Esophagus squamous epithelium (tissue), 5 donors: Measurements from ENCODE around the gene GIGYF2. TPM values are rescaled to one million over a fixed set of nuclear protein-coding genes. Genes with fewer than 3 reads are reported as not detected.

Experiments
- DNase-seq: peaks from one replicate; lab custom pipeline; 2025; lab: John Stamatoyannopoulos, UW
- H3K27ac ChIP-seq, 4 donors: fragments of 200-600 bp; sonication (generic); one replicate each; pipeline ENCODE4 v1.5.1; 2016 to 2019; ENCODE audit warnings: mild to moderate bottlenecking in 1 of 4
- H3K27me3 ChIP-seq, 4 donors: fragments of 200-600 bp; sonication (generic); 1 replicate in 3 of 4; 2 replicates in 1 of 4; pipeline versions ENCODE4 v1.5.1 to v1.6.0; 2017 to 2021; ENCODE audit warnings: antibody characterized with exemption in 1 of 4
- H3K36me3 ChIP-seq, 3 donors: fragments of 200-600 bp; sonication (generic); one replicate each; pipeline ENCODE4 v1.5.1; 2016 to 2019
- H3K4me1 ChIP-seq, 3 donors: fragments of 200-600 bp; sonication (generic); one replicate each; pipeline ENCODE4 v1.5.1; 2017 to 2019
- H3K4me3 ChIP-seq, 4 donors: fragments of 200-600 bp; sonication (generic); 1 replicate in 3 of 4; 2 replicates in 1 of 4; pipeline ENCODE4 v1.5.1; 2016 to 2019; ENCODE audit warnings: mild to moderate bottlenecking in 2 of 4, moderate library complexity in 1 of 4
- H3K9me3 ChIP-seq, 3 donors: fragments of 200-600 bp; sonication (generic); one replicate each; pipeline ENCODE4 v1.5.1; 2016 to 2019
- CTCF ChIP-seq, 6 experiments: fragments of 450-650 bp in 4 of 6; fragments of 200-600 bp in 2 of 6; sonication (generic) in 2 of 6; IDR thresholded peaks; one replicate each; pipeline ENCODE4 v1.5.1; 2016 to 2019; ENCODE audit warnings: antibody characterized with exemption in 6 of 6, mild to moderate bottlenecking in 4 of 6, moderate library complexity in 4 of 6
- POLR2A ChIP-seq, 4 donors: fragments of 450-650 bp; IDR thresholded peaks; one replicate each; pipeline ENCODE4 v1.6.1; 2017; ENCODE audit warnings: antibody characterized with exemption in 4 of 4, mild to moderate bottlenecking in 4 of 4, moderate library complexity in 3 of 4
- WGBS, 2 donors: methylation state at CpG; one replicate each; pipeline ENCODE4 v1.1.5; 2018; 5-methylcytosine and 5-hydroxymethylcytosine counted together
- intact Hi-C: fragments of 100-400 bp; cut with DNase I; formaldehyde crosslinking; loops from one replicate; pipeline ENCODE4 v1.15.0; 2022
- total RNA-seq, 4 donors: library from RNA; depleted of rRNA; stranded (reverse); fragments of >200 nt; gene quantifications; one replicate each; pipeline ENCODE4 v1.1.0, GENCODE V29; 2016
- donor health status: DM: yes; HTN: yes; CAD: no.

The GIGYF2 gene
- total RNA-seq, 4 donors from 2014 or later: 48.7 to 79.0 (median 62.0) TPM

- H3K4me3 ChIP-seq: no peak overlapping the region
- intact Hi-C loops: no loop called here
- no peaks in the 10 kb centered on the region for H3K4me1 ChIP-seq
- 89 to 90% methylated on average over 5 of the region's 5 CpGs for WGBS, 2 donors
- no peaks in the 10 kb centered on the region for H3K9me3 ChIP-seq
- no peak overlapping the region for H3K27ac ChIP-seq
- H3K27me3 ChIP-seq: no peaks in the 10 kb centered on the region
- peaks cover 0 to 97% (median 29%) of the 10 kb centered on the region in 3 donors for H3K36me3 ChIP-seq
- DNase-seq: no peak
- TF ChIP-seq CTCF (IDR thresholded peaks at IDR 0.05) (no peak), POLR2A (IDR thresholded peaks at IDR 0.05) (no peak)
These were observed 112.4 kb downstream of the GIGYF2 start for GRCh38 chr2:232809349-232810124.

- WGBS, 2 donors: 86 to 93% methylated on average over 1 of the region's 1 CpG
- intact Hi-C loops: no loop called here
- DNase-seq: no peak
- no peak overlapping the region for H3K27ac ChIP-seq
- H3K27me3 ChIP-seq: no peaks in the 10 kb centered on the region
- H3K4me3 ChIP-seq: no peak overlapping the region
- H3K4me1 ChIP-seq: no peaks in the 10 kb centered on the region
- peaks cover 0 to 100% (median 29%) of the 10 kb centered on the region in 3 donors for H3K36me3 ChIP-seq
- no peak for TF ChIP-seq POLR2A (IDR thresholded peaks at IDR 0.05)
- TF ChIP-seq CTCF (IDR thresholded peaks at IDR 0.05): no peak
- H3K9me3 ChIP-seq: no peaks in the 10 kb centered on the region
These were observed 113.3 kb downstream of the GIGYF2 start for GRCh38 chr2:232810444-232810843.

DNA sequence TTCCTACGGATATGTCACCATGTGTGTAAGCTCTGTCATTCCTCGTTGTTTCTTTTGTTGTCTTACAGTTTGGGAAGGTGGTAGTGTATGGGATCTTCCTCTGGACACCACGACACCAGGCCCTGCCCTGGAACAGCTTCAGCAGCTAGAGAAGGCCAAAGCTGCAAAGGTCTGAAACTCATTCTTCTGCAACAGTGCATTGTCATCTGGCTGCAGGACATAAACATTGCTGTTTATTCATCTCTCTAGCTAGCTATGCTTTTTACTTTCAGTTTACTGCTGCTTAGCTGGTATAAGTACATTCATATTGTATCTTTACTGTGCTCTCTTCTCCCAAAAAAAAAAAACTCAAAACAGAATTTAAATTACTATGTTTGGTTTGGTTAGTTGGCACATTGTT, 118.4 kb downstream of the GIGYF2 start:
- WGBS, 2 donors: 83 to 97% methylated on average over 3 of the region's 3 CpGs
- DNase-seq: no peak
- no peaks in the 10 kb centered on the region for H3K27me3 ChIP-seq
- intact Hi-C loops: no loop called here
- H3K27ac ChIP-seq: no peak overlapping the region
- no peaks in the 10 kb centered on the region for H3K4me1 ChIP-seq
- no peaks in the 10 kb centered on the region for H3K9me3 ChIP-seq
- H3K36me3 ChIP-seq: peaks cover 0 to 100% (median 12%) of the 10 kb centered on the region in 3 donors
- H3K4me3 ChIP-seq: no peak overlapping the region
- TF ChIP-seq POLR2A (IDR thresholded peaks at IDR 0.05) (no peak), CTCF (IDR thresholded peaks at IDR 0.05) (no peak)

DNA sequence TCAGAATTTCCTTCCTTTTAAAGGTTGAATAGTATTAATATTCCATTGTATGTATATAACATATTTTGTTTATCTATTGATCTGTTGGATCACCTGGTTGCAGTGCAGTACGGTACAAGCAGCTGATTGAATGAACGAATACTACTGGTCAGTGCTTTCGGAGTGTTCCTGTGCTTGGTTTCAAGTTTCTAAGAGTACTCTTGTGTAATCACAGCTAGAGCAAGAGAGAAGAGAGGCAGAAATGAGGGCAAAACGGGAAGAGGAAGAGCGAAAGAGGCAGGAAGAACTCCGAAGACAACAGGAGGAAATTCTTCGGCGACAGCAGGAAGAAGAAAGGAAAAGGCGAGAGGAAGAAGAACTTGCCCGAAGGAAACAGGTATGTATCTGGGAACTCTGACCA, 119.5 kb downstream of the GIGYF2 start:
- intact Hi-C loops: no loop called here
- no peak for TF ChIP-seq CTCF (IDR thresholded peaks at IDR 0.05)
- no peak for DNase-seq
- Histone ChIP-seq H3K27me3 (no peaks in the 10 kb centered on the region), H3K36me3 (peaks cover 0 to 100% (median 12%) of the 10 kb centered on the region in 3 donors), H3K9me3 (no peaks in the 10 kb centered on the region), H3K4me1 (no peaks in the 10 kb centered on the region), H3K4me3 (no peak overlapping the region), H3K27ac (no peak overlapping the region)
- 64 to 77% methylated on average over 10 of the region's 10 CpGs for WGBS, 2 donors

DNA sequence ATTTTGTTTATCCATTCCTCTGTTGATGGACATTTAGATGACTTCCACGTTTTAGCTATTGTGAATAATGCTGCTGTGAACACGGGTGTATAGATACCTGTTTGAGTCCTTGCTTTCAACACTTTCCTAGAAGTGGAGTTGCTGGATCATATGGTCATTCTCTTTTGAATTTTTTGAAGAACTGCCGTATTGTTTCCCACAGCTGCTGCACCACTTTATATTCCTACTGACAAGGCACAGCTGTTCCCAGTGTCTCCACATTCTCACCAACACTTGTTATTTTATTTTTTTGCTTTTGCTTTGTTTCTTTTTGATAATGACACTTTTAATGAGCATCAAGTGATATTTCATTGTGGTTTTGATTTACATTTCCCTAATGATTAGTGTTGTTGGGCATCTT, 120.6 kb downstream of the GIGYF2 start:
- Histone ChIP-seq H3K4me1 (no peaks in the 10 kb centered on the region), H3K27ac (no peak overlapping the region), H3K36me3 (peaks cover 0 to 100% (median 12%) of the 10 kb centered on the region in 3 donors), H3K4me3 (no peak overlapping the region), H3K27me3 (no peaks in the 10 kb centered on the region), H3K9me3 (no peaks in the 10 kb centered on the region)
- intact Hi-C loops: no loop called here
- WGBS, 2 donors: 75 to 82% methylated on average over 3 of the region's 3 CpGs
- TF ChIP-seq CTCF (IDR thresholded peaks at IDR 0.05) (no peak), POLR2A (IDR thresholded peaks at IDR 0.05) (no peak)
- no peak for DNase-seq
